Uterus (tissue), 2 donors: ENCODE results near the gene ITGAD.

Source experiments
- CTCF ChIP-seq, 4 experiments: fragments of 200-600 bp in 2 of 4; fragments of 450-650 bp in 2 of 4; sonication (generic) in 2 of 4; IDR thresholded peaks; one replicate each; pipeline ENCODE4 v1.5.1; 2016 to 2019; ENCODE audit warnings: antibody characterized with exemption in 4 of 4, mild to moderate bottlenecking in 2 of 4, moderate library complexity in 1 of 4
- POLR2A ChIP-seq, 2 donors: fragments of 450-650 bp; IDR thresholded peaks; one replicate each; pipeline ENCODE4 v1.6.1; 2016; ENCODE audit warnings: antibody characterized with exemption in 2 of 2, mild to moderate bottlenecking in 1 of 2, moderate library complexity in 1 of 2

- TF ChIP-seq CTCF (IDR thresholded peaks at IDR 0.05): no peak
- no peak for TF ChIP-seq POLR2A (IDR thresholded peaks at IDR 0.05)
Measured at GRCh38 chr16:31471241-31471874, 78.2 kb downstream of the ITGAD start.
